Hematopoietic multipotent progenitor cell (in vitro differentiated cells): ENCODE measurements around the gene LSM10. TPM values are rescaled to one million over a fixed set of nuclear protein-coding genes. Genes with fewer than 3 reads are reported as not detected.

Experiments
- DNase-seq, 3 donors: peaks; one replicate each; pipeline ENCODE4 v3.0.0-alpha.2; 2011 to 2015; ENCODE audit warnings: low read depth in 2 of 3, low spot score in 2 of 3
- small RNA-seq: library from RNA; depleted of rRNA; stranded (forward); fragments of <200 nt; gene quantifications from one replicate; pipeline ENCODE3, GENCODE V24; 2012
- total RNA-seq: library from RNA; depleted of rRNA; stranded (reverse); fragments of >200 nt; gene quantifications from one replicate; pipeline ENCODE4 v1.2.3, GENCODE V29; 2012

Gene LSM10
- total RNA-seq, 1 donor, result 16.7 TPM

- DNase-seq, result no peak
Observed at GRCh38 chr1:36354486-36354885, 43.2 kb downstream of the LSM10 start.

DNA sequence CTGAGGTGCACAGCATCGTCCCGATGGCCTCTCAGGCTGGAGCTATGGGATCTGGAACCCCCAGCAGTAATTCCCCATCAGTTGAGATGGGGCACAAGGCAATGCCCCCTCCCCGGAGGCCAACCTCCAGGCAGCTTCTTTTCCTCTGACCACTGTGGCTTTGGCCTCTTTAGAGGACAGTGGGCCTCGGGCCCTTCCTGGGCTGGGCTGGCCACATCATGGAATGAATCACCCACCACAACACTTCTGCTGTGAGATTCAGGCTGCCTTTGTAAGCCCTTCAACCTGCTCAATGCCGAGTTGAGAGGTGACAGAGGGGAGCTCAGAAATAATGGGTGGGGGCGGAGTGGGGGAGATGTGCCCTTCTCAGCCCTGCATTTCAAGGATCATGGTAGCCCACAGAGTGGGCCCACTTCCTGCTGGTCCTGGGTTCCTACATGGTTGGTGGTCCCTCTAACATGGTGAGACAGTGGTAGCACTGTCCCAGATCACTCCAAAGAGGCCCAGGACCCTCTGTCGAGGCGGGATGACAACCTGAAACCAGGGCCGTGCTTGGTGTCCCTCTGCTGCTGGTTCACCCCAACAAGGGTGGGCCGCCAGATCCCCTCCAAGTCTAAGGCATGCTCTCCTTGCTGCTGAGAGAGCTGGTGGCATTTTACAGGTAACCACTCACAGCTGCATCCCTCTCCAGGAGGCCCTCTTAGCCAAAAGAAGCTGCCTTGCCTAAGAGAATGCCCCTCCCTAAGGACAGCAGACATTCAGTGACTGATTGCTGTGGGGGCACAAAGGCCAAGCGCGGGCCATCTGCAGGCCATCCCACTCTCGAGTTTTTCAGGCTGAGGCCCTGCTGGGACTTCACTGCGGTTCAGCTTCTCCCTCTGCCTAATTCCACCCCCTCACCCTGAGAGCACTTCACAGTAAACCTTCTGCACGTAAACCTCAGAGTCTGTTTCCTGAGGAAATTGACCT lies 44.5 kb downstream of the LSM10 start:
- DNase-seq, result no peak

DNA sequence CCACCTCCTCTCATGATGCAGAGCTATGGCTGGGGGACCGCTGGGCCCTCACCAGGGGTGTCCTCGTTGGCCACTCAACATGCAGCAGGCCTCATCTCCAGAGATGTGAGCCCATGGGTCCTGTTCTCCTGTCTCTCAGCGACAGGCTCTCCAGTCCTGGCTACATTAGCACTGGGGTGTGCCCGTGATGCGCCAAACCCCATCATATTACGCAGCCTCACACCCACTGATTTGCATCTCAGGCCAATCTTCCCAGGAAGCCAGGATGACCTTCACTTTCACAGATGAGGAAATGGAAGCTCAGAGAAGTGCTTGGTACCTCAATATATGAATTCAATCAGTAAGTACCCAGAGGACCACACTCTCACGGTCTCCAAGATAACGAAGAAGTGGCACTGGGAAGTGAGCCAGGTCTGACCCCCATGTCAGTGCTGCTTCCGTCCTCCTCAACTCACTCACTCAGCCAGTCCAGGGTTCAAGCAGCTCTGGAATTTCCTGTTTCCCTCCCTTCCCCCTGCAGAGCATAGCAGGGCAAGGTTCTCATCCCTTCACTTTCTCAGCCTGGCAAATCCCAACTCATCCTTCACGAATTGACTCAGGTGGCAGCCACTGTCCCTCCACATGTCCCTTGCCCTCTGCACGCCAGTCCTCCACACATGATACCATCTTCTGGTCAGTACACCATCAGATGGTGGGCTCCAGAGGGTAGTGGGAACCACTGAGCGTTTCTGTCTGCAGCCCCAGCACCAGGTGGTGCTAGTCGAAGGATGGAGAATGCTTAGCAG lies 45.4 kb downstream of the LSM10 start:
- no peak for DNase-seq

DNA sequence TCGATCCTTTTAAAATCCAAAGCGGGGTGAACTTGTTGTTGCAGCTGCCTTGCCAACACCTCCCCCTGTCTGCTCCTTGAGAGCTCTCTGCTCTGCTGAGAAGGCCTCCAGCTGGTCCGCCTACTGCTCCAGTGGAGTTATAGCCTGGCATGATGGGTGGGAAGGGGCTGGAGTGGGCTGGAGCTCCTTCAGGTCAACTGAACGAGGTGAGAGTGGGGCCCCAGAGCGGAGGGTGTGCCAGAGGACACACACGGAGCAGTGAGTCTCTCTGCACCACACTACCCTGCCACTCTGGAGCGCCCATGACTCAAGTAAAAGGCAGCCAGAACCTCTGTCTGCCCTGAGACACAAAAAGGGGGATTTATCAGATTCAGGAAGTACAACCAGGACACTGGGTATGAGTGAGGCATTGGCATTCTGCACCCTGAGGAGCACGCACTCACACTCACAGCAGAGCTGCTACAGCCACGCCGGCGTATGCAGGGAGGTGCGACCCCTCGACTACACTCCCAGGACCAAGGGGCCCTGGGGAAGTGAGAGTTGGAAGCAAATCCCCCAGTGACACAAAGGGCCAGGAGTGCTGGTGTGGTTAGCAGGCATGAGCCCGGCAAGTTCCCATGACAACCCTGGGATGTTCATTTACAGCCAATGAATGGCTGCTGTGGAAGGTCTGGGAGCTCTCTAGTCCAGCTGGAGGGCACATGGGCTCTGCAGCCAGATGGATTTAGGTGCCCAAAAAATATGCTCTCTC lies 46.3 kb downstream of the LSM10 start:
- DNase-seq, result peak in 2 of 3 donors; percentile 29 to 37

DNA sequence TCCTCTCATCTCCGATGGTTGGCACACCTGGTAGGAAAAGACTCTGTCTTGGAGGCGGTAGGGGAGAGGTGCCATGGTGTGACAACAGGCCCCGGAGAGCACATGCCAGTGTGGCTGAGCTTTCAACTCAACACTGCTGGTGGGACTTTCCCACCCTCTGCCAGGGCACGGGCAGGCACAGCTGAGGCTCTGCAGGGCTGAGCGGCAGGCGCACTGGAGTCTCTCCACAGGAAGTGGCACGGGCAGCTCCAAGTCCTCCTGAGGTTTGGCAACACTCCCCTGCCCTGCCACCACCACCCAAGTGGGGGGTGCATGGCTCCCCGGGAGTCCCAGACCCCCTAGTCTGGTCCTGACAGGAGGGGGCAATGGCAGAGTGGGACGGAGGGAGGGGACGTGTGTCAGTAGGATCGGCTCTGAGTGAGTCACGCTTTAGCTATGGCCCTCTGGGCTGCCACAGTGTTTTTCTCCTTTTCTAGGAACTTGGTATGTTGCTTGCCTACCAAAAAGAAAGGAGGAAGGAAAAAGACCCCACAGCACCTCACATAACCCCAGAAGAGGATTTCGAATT lies 47.0 kb downstream of the LSM10 start:
- DNase-seq, result peak in 2 of 3 donors; percentile 60 to 73

DNA sequence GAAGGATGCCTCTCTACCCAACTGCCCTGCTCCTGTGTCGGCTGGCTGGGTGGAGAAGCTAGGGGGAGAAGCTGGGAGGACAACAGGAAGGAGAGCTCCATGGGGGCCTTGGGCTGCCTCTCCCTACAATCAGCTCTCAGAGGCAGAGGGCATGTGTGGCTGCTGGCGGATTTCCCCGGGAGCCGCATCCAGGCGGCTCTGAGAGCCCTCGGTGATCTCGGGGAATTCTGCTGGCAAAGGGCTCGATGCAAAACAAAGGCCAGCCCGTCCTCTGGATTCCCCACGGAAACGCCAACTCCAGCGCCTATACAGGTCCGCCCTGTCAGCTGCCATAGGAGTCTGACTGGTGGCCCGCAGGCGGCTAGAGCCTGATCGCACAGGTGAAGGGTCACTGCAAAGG lies 47.9 kb downstream of the LSM10 start:
- no peak for DNase-seq

DNA sequence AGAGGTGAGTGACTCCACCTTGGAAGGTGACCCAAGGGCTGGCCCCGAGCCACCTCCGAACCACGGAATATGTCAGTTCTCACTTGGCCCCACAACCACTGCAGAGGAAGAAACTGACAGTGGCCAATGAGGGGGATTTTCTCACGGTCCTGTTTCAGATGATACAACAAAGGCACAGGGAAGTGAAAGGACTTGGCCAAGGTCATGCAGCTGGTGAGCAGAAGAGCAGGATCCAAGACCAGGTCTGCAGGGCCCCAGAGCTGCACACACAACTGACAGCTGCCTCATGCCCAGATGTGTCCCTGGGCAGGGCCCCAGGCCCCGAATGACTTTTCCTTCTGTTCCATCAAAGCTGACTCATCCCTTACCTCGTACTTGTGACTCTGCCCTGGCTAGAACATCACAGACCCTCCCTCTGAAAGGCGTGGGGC lies 48.5 kb downstream of the LSM10 start:
- DNase-seq, result no peak

DNA sequence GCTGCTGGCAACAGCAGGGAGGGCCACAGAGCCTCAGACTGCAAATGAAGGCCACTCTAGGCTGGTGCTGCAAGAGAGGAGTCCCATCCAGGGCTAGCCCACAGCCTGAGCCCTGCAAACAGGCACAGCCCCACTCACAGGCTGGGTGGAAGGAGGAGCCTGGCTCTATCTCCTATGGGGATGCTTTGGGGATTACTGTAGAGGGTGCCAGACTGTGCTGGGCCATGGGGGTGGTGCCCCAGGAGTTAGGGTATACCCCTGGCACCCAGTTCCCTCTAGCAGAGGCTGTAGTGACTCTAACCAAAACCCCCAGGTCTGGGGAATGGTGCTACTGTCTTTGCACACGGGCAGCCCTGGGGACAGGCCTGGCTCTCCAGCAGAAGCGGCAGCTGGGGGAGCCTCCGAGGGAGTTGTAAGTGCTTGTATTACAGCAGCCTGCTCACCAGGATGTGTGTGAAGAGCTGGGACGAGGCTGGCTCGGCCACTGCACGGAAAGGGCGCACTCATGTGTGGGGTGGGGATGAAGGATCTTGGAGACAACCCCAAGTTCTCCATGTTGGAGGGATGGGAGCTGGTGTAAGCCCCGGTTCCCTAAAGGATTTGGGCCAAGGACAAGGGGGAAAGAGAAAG lies 50.9 kb downstream of the LSM10 start:
- DNase-seq, result no peak

- no peak for DNase-seq
Observed at GRCh38 chr1:36345353-36345752, 52.4 kb downstream of the LSM10 start.

DNA sequence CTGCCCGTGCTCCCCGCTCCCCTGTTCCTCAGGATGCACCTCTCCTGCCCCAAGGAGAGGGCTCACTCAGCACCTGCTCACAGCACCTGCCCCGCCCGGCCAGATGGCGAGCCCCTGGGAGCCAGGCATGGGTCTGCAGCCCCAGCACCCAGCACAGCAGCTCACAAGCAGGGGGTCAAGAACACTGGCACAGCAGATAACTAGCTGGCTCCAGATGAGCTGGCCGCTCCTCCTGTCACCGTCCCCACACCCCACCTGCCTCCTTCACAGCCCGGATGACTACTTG lies 53.4 kb downstream of the LSM10 start:
- no peak for DNase-seq

DNA sequence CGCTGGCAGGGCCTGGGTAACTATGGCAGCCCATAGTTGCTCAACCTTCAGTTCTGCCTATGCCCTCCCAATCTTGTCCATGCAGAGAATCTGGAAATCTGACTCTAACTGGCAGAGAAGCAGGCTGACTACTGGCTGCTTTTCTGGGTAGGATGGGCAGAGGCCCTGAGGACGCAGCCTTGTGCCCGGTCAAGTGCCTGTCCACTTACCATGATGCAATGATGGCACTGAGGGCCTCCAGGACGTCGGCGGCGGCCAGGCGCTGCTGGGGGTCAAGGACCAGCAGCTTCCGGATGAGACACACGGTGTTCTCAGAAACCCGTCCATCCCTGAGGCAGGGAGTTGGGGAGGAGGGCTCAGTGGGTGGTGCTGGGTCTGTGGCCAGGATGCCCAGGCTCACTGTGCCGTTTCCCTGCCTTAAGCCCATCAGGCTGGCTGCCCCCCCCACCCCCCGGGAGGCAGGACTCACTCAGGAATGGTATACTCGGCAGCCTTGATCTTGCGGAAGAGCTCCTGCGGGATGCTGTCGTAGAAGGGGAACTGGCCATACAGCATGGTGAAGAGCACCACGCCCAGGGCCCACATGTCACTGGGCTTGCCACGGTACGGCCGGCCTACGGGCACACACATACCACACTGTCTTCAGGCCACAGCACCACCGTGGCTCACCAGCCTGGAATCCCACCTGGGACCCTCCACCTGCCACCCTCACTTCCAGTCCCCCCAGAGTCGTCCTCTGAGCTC lies 53.9 kb downstream of the LSM10 start:
- no peak for DNase-seq

Small RNA genes within 50 kb of the gene (small RNA-seq; reads per million reads assigned to genes)
- not detected for gene RNU4-27P
- gene SNORA63C, result 1.7 reads per million, percentile 60 among the genes with 10 or more reads in this experiment

Other genes starting within 250 kb of the LSM10 start
- 40.1 TPM for gene TRAPPC3, start 248.4 kb downstream of the LSM10 start, total RNA-seq
- 105 TPM for gene MAP7D1, start 241.7 kb downstream of the LSM10 start, total RNA-seq
- 42.8 TPM for gene THRAP3, start 173.5 kb downstream of the LSM10 start, total RNA-seq
- 7.5 TPM for gene SH3D21, start 91.5 kb downstream of the LSM10 start, total RNA-seq
- gene EVA1B, start 74.3 kb downstream of the LSM10 start, total RNA-seq, result 143 TPM
- 32.0 TPM for gene STK40, start 12.0 kb downstream of the LSM10 start, total RNA-seq
- gene OSCP1, start 52.5 kb upstream of the LSM10 start, total RNA-seq, result 3.2 TPM
- 23.7 TPM for gene MRPS15, start 66.5 kb upstream of the LSM10 start, total RNA-seq
- 166 TPM for gene CSF3R, start 85.0 kb upstream of the LSM10 start, total RNA-seq